Gastrocnemius medialis (tissue), 4 donors: ENCODE results near the gene RHOXF1.
"Not testable (repeated sequence)": the region's sequence is repeated elsewhere in the genome, so short reads cannot be mapped to it uniquely, and the experiment has no call there.

ENCODE experiments used
- CTCF ChIP-seq, 5 experiments: fragments of 450-650 bp in 3 of 5; fragments of 200-600 bp in 2 of 5; sonication (generic) in 2 of 5; IDR thresholded peaks in 4 of 5; conservative IDR thresholded peaks in 1 of 5; 1 replicate in 4 of 5; 2 replicates in 1 of 5; pipeline ENCODE4 v1.5.1; 2016 to 2019; ENCODE audit warnings: antibody characterized with exemption in 5 of 5, mild to moderate bottlenecking in 3 of 5, moderate library complexity in 3 of 5
- POLR2A ChIP-seq, 2 donors: fragments of 450-650 bp; IDR thresholded peaks; one replicate each; pipeline ENCODE4 v1.6.1; 2017; ENCODE audit warnings: antibody characterized with exemption in 2 of 2, mild to moderate bottlenecking in 2 of 2, moderate library complexity in 2 of 2

- not testable (repeated sequence) for TF ChIP-seq CTCF (IDR thresholded peaks at IDR 0.05 in 4 of 5, conservative IDR thresholded peaks at IDR 0.05 in 1 of 5); POLR2A (IDR thresholded peaks at IDR 0.05)
Observed at GRCh38 chrX:120066169-120066568, 49.5 kb downstream of the RHOXF1 start.
